ENCODE data around the gene IRF1.

GRCh38 chr5:132451387-132451786, 39.2 kb downstream of the IRF1 start:
- TF ChIP-seq CTCF (IDR thresholded peaks at IDR 0.05; ENCODE audit: low read depth, low read length, missing input control) (no peak), RAD21 (IDR thresholded peaks at IDR 0.05) (no peak), FOXA1 (IDR thresholded peaks at IDR 0.05) (no peak)

Data from liver (tissue), 3 donors.